Ishikawa (cell line): ENCODE measurements around the gene ZNF101.

Experiments
- CEBPB ChIP-seq: IDR thresholded peaks from 2 replicates; pipeline ENCODE4 v1.6.1; 2012
- CREB1 ChIP-seq: IDR thresholded peaks from 2 replicates; pipeline ENCODE4 v1.6.1; 2012; ENCODE audit warnings: low read depth
- EGR1 ChIP-seq: IDR thresholded peaks from 2 replicates; pipeline ENCODE4 v1.6.1; 2012
- EP300 ChIP-seq: IDR thresholded peaks from 2 replicates; pipeline ENCODE4 v1.6.1; 2012; ENCODE audit warnings: borderline replicate concordance
- FOXM1 ChIP-seq: IDR thresholded peaks from 2 replicates; pipeline ENCODE4 v1.6.1; 2012; ENCODE audit warnings: low read depth, borderline replicate concordance
- MAX ChIP-seq: IDR thresholded peaks from 2 replicates; pipeline ENCODE4 v1.6.1; 2012
- NFIC ChIP-seq: IDR thresholded peaks from 2 replicates; pipeline ENCODE4 v1.6.1; 2012
- RAD21 ChIP-seq: IDR thresholded peaks from 2 replicates; pipeline ENCODE4 v1.6.1; 2012; ENCODE audit warnings: low read depth
- REST ChIP-seq: IDR thresholded peaks from 2 replicates; pipeline ENCODE4 v1.6.1; 2012; ENCODE audit warnings: low read depth, mild to moderate bottlenecking
- TAF1 ChIP-seq: IDR thresholded peaks from 2 replicates; pipeline ENCODE4 v1.6.1; 2012; ENCODE audit warnings: low read depth, mild to moderate bottlenecking
- TCF12 ChIP-seq: IDR thresholded peaks from 2 replicates; pipeline ENCODE4 v1.6.1; 2012; ENCODE audit warnings: low read depth
- TEAD4 ChIP-seq: IDR thresholded peaks from 2 replicates; pipeline ENCODE4 v1.6.1; 2012
- USF1 ChIP-seq: IDR thresholded peaks from 2 replicates; pipeline ENCODE4 v1.6.1; 2012
- YY1 ChIP-seq: IDR thresholded peaks from 2 replicates; pipeline ENCODE4 v1.6.1; 2012; ENCODE audit warnings: low read depth
- ZBTB7A ChIP-seq: IDR thresholded peaks from 2 replicates; pipeline ENCODE4 v1.6.1; 2012; ENCODE audit warnings: low read depth

Gene ZNF101

GRCh38 chr19:19674315-19674714 lies 5.7 kb downstream of the ZNF101 start:
- no peak for TF ChIP-seq FOXM1
- no peak for TF ChIP-seq MAX
- no peak for TF ChIP-seq ZBTB7A
- TF ChIP-seq USF1 = no peak
- TF ChIP-seq TCF12 = no peak
- TF ChIP-seq CEBPB = no peak
- TF ChIP-seq RAD21 = no peak
- TF ChIP-seq YY1 = no peak
- no peak for TF ChIP-seq REST
- no peak for TF ChIP-seq EP300
- no peak for TF ChIP-seq TAF1

GRCh38 chr19:19677579-19677978 lies 8.9 kb downstream of the ZNF101 start:
- TF ChIP-seq CEBPB (no peak), EP300 (no peak), MAX (no peak), YY1 (no peak)

GRCh38 chr19:19679176-19680073 lies 10.8 kb downstream of the ZNF101 start:
- no peak for TF ChIP-seq MAX
- no peak for TF ChIP-seq YY1
- TF ChIP-seq EGR1 = no peak
- no peak for TF ChIP-seq EP300
- no peak for TF ChIP-seq FOXM1
- no peak for TF ChIP-seq TAF1
- no peak for TF ChIP-seq CREB1
- TF ChIP-seq RAD21 = no peak
- no peak for TF ChIP-seq ZBTB7A
- TF ChIP-seq USF1 = no peak
- TF ChIP-seq REST = no peak
- no peak for TF ChIP-seq TEAD4
- no peak for TF ChIP-seq CEBPB
- TF ChIP-seq NFIC = no peak

GRCh38 chr19:19686580-19686979 lies 17.9 kb downstream of the ZNF101 start:
- TF ChIP-seq EGR1 (no peak), EP300 (no peak), TCF12 (no peak), USF1 (no peak), TAF1 (no peak), CEBPB (no peak), REST (no peak), YY1 (no peak), NFIC (no peak), TEAD4 (no peak), ZBTB7A (no peak), CREB1 (no peak), FOXM1 (no peak)
